ENCODE measurements around the gene ZMYND8.

DNA sequence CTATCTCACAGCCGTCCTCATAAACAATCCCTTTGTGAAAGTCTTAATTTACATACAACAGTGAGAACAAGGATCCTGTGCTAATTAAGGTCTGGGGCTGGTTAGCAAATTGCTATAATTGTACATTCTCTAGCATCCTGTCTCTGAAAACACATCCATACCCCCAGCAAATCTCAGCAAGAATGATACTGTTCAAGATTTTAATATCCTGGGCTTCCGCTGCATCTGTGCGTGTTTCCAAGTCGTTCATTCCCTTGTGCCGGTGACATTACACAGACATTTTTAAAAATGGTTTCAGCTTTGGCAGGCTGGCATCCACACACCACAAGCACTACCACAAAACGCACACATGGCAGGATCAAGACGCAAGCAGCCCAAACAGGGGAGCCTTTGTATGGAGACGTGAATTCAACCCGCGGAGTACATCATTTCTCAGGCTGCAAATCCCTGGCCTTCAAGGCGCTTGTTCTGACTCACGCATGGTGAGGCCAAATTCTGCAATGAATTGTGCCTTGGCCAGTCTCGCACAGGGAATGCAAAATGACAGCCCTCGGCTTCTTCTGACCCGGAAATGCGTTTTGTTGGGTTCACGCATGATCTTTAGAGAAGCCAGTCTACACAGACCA, 20.3 kb downstream of the ZMYND8 start:
- TF ChIP-seq, protein P1, sequence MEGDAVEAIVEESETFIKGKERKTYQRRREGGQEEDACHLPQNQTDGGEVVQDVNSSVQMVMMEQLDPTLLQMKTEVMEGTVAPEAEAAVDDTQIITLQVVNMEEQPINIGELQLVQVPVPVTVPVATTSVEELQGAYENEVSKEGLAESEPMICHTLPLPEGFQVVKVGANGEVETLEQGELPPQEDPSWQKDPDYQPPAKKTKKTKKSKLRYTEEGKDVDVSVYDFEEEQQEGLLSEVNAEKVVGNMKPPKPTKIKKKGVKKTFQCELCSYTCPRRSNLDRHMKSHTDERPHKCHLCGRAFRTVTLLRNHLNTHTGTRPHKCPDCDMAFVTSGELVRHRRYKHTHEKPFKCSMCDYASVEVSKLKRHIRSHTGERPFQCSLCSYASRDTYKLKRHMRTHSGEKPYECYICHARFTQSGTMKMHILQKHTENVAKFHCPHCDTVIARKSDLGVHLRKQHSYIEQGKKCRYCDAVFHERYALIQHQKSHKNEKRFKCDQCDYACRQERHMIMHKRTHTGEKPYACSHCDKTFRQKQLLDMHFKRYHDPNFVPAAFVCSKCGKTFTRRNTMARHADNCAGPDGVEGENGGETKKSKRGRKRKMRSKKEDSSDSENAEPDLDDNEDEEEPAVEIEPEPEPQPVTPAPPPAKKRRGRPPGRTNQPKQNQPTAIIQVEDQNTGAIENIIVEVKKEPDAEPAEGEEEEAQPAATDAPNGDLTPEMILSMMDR (IDR thresholded peaks at IDR 0.05): no peak
- no peak for TF ChIP-seq POLR2A (IDR thresholded peaks at IDR 0.05)

All from testis (tissue), 2 donors.